A549 (cell line): ENCODE results near the gene PRR23E.

Source experiments
- CHD2 ChIP-seq: fragments of 150-350 bp; IDR thresholded peaks from 2 replicates; pipeline ENCODE4 v1.6.1; 2014; ENCODE audit warnings: low read length; ENCODE audit not compliant: partially characterized antibody
- CTCF ChIP-seq: fragments of >200 bp; sonication (Bioruptor Twin); formaldehyde crosslinking; IDR thresholded peaks from 3 replicates; pipeline ENCODE4 v1.5.1; 2016
- EP300 ChIP-seq, 2 experiments: fragments of >200 bp; sonication (Bioruptor Twin); formaldehyde crosslinking; IDR thresholded peaks; 2 replicates in 1 of 2; 3 replicates in 1 of 2; pipeline ENCODE4 v1.6.1; 2016 to 2017
- NR3C1 ChIP-seq: fragments of >200 bp; sonication (Bioruptor Twin); formaldehyde crosslinking; IDR thresholded peaks from 3 replicates; pipeline ENCODE4 v1.6.1; 2017
- ZSCAN20 ChIP-seq: fragments of 250-450 bp; sonication (Bioruptor Pico); IDR thresholded peaks from 2 replicates; pipeline ENCODE4 v1.8.0; 2022; ENCODE audit warnings: mild to moderate bottlenecking, moderate library complexity

GRCh38 chr3:127208483-127209100 is 15.7 kb downstream of the PRR23E start:
- TF ChIP-seq CTCF (no peak), NR3C1 (no peak), CHD2 (no peak), ZSCAN20 (CRISPR knock-in tag) (no peak), EP300 (IDR thresholded peaks at IDR 0.05) (no peak)
